Suprapubic skin (tissue), 3 donors: Measurements from ENCODE around the gene DOCK11.

Source experiments
- CTCF ChIP-seq, 2 donors: fragments of 200-600 bp in 1 of 2; fragments of 450-650 bp in 1 of 2; sonication (generic) in 1 of 2; IDR thresholded peaks; one replicate each; pipeline ENCODE4 v1.5.1; 2016 to 2019; ENCODE audit warnings: antibody characterized with exemption in 2 of 2, mild to moderate bottlenecking in 1 of 2, moderate library complexity in 1 of 2
- EP300 ChIP-seq: sonication (generic); formaldehyde crosslinking; IDR thresholded peaks from one replicate; pipeline ENCODE4 v1.6.1; 2017; ENCODE audit warnings: antibody characterized with exemption
- POLR2A ChIP-seq, 2 donors: fragments of 450-650 bp; IDR thresholded peaks; one replicate each; pipeline ENCODE4 v1.6.1; 2017; ENCODE audit warnings: antibody characterized with exemption in 2 of 2, mild to moderate bottlenecking in 2 of 2, moderate library complexity in 2 of 2

GRCh38 chrX:118724365-118724764 is 228.8 kb downstream of the DOCK11 start:
- TF ChIP-seq CTCF (IDR thresholded peaks at IDR 0.05) (no peak), POLR2A (IDR thresholded peaks at IDR 0.05) (no peak), EP300 (no peak)
